H9 (cell line): ENCODE data around the gene ABHD17C. TPM values are rescaled to one million over a fixed set of nuclear protein-coding genes. Genes with fewer than 3 reads are reported as not detected.

ENCODE experiments used
- DNase-seq: peaks from one replicate; pipeline ENCODE4 v3.0.0-alpha.2; 2017
- H2AFZ ChIP-seq: one replicate; pipeline ENCODE4 v1.6.1; 2013; ENCODE audit warnings: mild to moderate bottlenecking, low read length, control low read depth, moderate library complexity
- H2AK5ac ChIP-seq: 2 replicates; pipeline ENCODE4 v1.6.1; 2013; ENCODE audit warnings: low read length, control low read depth, mixed read lengths; ENCODE audit not compliant: insufficient read length
- H2BK120ac ChIP-seq: one replicate; pipeline ENCODE4 v1.6.1; 2013; ENCODE audit warnings: low read depth, mild to moderate bottlenecking, low read length, control low read depth, inconsistent platforms; ENCODE audit not compliant: poor library complexity, severe bottlenecking
- H2BK12ac ChIP-seq: 2 replicates; pipeline ENCODE4 v1.6.1; 2013; ENCODE audit warnings: low read length, control low read depth, mixed read lengths, low read depth; ENCODE audit not compliant: insufficient read length
- H2BK15ac ChIP-seq: 2 replicates; pipeline ENCODE4 v1.6.1; 2013; ENCODE audit warnings: low read depth, low read length, control low read depth
- H2BK20ac ChIP-seq: one replicate; pipeline ENCODE4 v1.6.1; 2013; ENCODE audit warnings: low read depth, mild to moderate bottlenecking, low read length, control low read depth, inconsistent platforms; ENCODE audit not compliant: poor library complexity, severe bottlenecking
- H2BK5ac ChIP-seq: 2 replicates; pipeline ENCODE4 v1.6.1; 2013; ENCODE audit warnings: low read length, control low read depth, mixed read lengths; ENCODE audit not compliant: insufficient read length
- H3K14ac ChIP-seq: 2 replicates; pipeline ENCODE4 v1.6.1; 2013; ENCODE audit warnings: low read length, control low read depth; ENCODE audit not compliant: insufficient read depth
- H3K18ac ChIP-seq: 2 replicates; pipeline ENCODE4 v1.6.1; 2013; ENCODE audit warnings: low read depth, mild to moderate bottlenecking, mixed read lengths, low read length, control low read depth; ENCODE audit not compliant: insufficient read length
- H3K23ac ChIP-seq: 2 replicates; pipeline ENCODE4 v1.6.1; 2013; ENCODE audit warnings: low read length, control low read depth, mixed read lengths, low read depth; ENCODE audit not compliant: insufficient read length
- H3K23me2 ChIP-seq: 2 replicates; pipeline ENCODE4 v1.6.1; 2013; ENCODE audit warnings: low read depth, mild to moderate bottlenecking, mixed read lengths, low read length, control low read depth; ENCODE audit not compliant: insufficient read length, poor library complexity, severe bottlenecking
- H3K27ac ChIP-seq: 2 replicates; pipeline ENCODE4 v1.5.1; 2013; ENCODE audit warnings: low read length, control low read depth, mixed read lengths, low read depth; ENCODE audit not compliant: insufficient read length
- H3K27me3 ChIP-seq: 2 replicates; pipeline ENCODE4 v1.6.1; 2013; ENCODE audit warnings: low read length, control low read depth, inconsistent platforms; ENCODE audit not compliant: insufficient read depth
- H3K4ac ChIP-seq: 2 replicates; pipeline ENCODE4 v1.6.1; 2013; ENCODE audit warnings: low read depth, mild to moderate bottlenecking, control low read depth, inconsistent platforms, low read length, moderate library complexity
- H3K4me1 ChIP-seq: 2 replicates; pipeline ENCODE4 v1.6.1; 2013; ENCODE audit warnings: low read length, control low read depth, inconsistent platforms; ENCODE audit not compliant: insufficient read depth
- H3K4me2 ChIP-seq: 2 replicates; pipeline ENCODE4 v1.6.1; 2013; ENCODE audit warnings: low read length, control low read depth, mixed read lengths; ENCODE audit not compliant: insufficient read length, insufficient read depth
- H3K56ac ChIP-seq: 2 replicates; pipeline ENCODE4 v1.6.1; 2013; ENCODE audit warnings: low read depth, mild to moderate bottlenecking, mixed read lengths, low read length, control low read depth; ENCODE audit not compliant: insufficient read length
- H3K79me1 ChIP-seq: 2 replicates; pipeline ENCODE4 v1.6.1; 2013; ENCODE audit warnings: low read depth, mild to moderate bottlenecking, moderate library complexity, low read length, control low read depth, inconsistent platforms; ENCODE audit not compliant: insufficient read depth, poor library complexity, severe bottlenecking
- H3K79me2 ChIP-seq: 2 replicates; pipeline ENCODE4 v1.6.1; 2013; ENCODE audit warnings: low read length, control low read depth, inconsistent platforms; ENCODE audit not compliant: insufficient read depth
- H3K9ac ChIP-seq: 2 replicates; pipeline ENCODE4 v1.6.1; 2013; ENCODE audit warnings: low read length, control low read depth, mixed read lengths; ENCODE audit not compliant: insufficient read length; ENCODE audit errors: extremely low read depth
- H3K9me3 ChIP-seq: one replicate; pipeline ENCODE4 v1.6.1; 2013; ENCODE audit warnings: low read depth, low read length, inconsistent platforms; ENCODE audit not compliant: control insufficient read depth
- H3T11ph ChIP-seq: one replicate; pipeline ENCODE4 v1.6.1; 2013; ENCODE audit warnings: mild to moderate bottlenecking, low read length, control low read depth, inconsistent platforms
- H4K20me1 ChIP-seq: one replicate; pipeline ENCODE4 v1.6.1; 2013; ENCODE audit not compliant: control insufficient read depth, insufficient read length, insufficient read depth
- H4K5ac ChIP-seq: 2 replicates; pipeline ENCODE4 v1.6.1; 2013; ENCODE audit warnings: low read depth, mild to moderate bottlenecking, mixed read lengths, low read length, control low read depth; ENCODE audit not compliant: insufficient read length
- H4K8ac ChIP-seq: replicated peaks from 2 replicates; pipeline ENCODE4 v1.6.1; 2013; ENCODE audit warnings: low read length, control low read depth, mixed read lengths, low read depth; ENCODE audit not compliant: insufficient read length
- H4K91ac ChIP-seq: 2 replicates; pipeline ENCODE4 v1.6.1; 2013; ENCODE audit warnings: low read depth, mild to moderate bottlenecking, moderate library complexity, mixed read lengths, low read length, control low read depth; ENCODE audit not compliant: insufficient read length
- H3K27ac Mint-ChIP-seq, 3 experiments: 2 replicates in 2 of 3; 3 replicates in 1 of 3; pipeline ENCODE4 v1.8.0; 2020 to 2021; ENCODE audit warnings: mixed read lengths in 3 of 3, mild to moderate bottlenecking in 1 of 3, moderate library complexity in 1 of 3
- H3K27me3 Mint-ChIP-seq: 2 replicates; pipeline ENCODE4 v1.8.0; 2021; ENCODE audit warnings: low read depth, mild to moderate bottlenecking, moderate library complexity, mixed read lengths
- H3K36me3 Mint-ChIP-seq, 3 experiments: 2 replicates in 2 of 3; 3 replicates in 1 of 3; pipeline ENCODE4 v1.8.0; 2020 to 2021; ENCODE audit warnings: low read depth in 3 of 3, mixed read lengths in 3 of 3; ENCODE audit not compliant: insufficient read depth in 1 of 3
- H3K4me1 Mint-ChIP-seq, 2 experiments: 2 replicates each; pipeline ENCODE4 v1.8.0; 2020; ENCODE audit warnings: mixed read lengths in 2 of 2
- H3K4me3 Mint-ChIP-seq, 2 experiments: 2 replicates in 1 of 2; 3 replicates in 1 of 2; pipeline ENCODE4 v1.8.0; 2020 to 2021; ENCODE audit warnings: mild to moderate bottlenecking in 2 of 2, mixed read lengths in 2 of 2, moderate library complexity in 1 of 2
- H3K9me3 Mint-ChIP-seq, 2 experiments: 2 replicates in 1 of 2; 3 replicates in 1 of 2; pipeline ENCODE4 v1.8.0; 2020; ENCODE audit warnings: mild to moderate bottlenecking in 2 of 2, mixed read lengths in 2 of 2, moderate library complexity in 1 of 2
- WGBS: extraction: QIAGEN DNeasy Blood & Tissue Kit; methylation state at CpG from one replicate; pipeline ENCODE4 v1.1.7; 2013; ENCODE audit warnings: missing lambda C conversion rate, low lambda C conversion rate, mixed read lengths; ENCODE audit not compliant: insufficient read length; ENCODE audit errors: extremely low coverage; 5-methylcytosine and 5-hydroxymethylcytosine counted together
- total RNA-seq: library from RNA; stranded (reverse); gene quantifications from 2 replicates; pipeline ENCODE4 v1.2.1, GENCODE V29; 2021
- TF ChIP-seq, protein P1 (sequence below): fragments of 200-600 bp; sonication (generic); conservative IDR thresholded peaks from 3 replicates; pipeline ENCODE4 v1.8.0; 2021; ENCODE audit warnings: antibody characterized with exemption, mild to moderate bottlenecking

Gene ABHD17C
- total RNA-seq, 1 experiment from 2014 or later = 21.5 TPM

DNA sequence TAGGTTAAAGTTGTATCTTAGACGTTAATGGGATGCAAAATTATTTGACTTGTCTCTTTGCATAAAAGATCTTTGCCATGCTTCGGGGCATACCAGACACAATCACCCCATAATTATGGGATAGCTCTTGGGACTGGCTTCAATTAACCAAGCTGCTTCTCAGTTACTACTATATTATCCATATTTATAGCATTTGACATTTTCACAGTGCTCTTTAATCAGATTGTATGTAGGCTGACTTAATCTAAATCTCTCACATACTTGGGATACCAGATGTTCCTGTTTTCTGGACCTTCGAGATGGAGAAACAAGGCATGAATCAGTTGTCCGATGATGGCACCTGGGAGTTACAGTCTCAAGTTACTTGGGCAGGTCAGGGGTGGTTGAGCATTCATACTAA, 27.2 kb upstream of the ABHD17C start:
- no peak overlapping the region for H3K27ac ChIP-seq
- no peaks in the 10 kb centered on the region for H3K23me2 ChIP-seq
- H4K20me1 ChIP-seq = no peaks in the 10 kb centered on the region
- H3K14ac ChIP-seq = no peak overlapping the region
- no peak overlapping the region for H2BK12ac ChIP-seq
- no peak overlapping the region for H2AFZ ChIP-seq
- H2BK120ac ChIP-seq = no peak overlapping the region
- Mint-ChIP-seq H3K4me3 (no peak overlapping the region), H3K27me3 (peaks cover 13% of the 10 kb centered on the region), H3K36me3 (no peaks in the 10 kb centered on the region), H3K4me1 (peaks cover 4 to 5% of the 10 kb centered on the region in 2 experiments; a peak in 1 of 4 replicates), H3K27ac (no peak overlapping the region), H3K9me3 (peaks cover 0 to 3% of the 10 kb centered on the region in 2 experiments; a peak in 1 of 5 replicates)
- H3T11ph ChIP-seq = no peak overlapping the region
- no peaks in the 10 kb centered on the region for H3K79me2 ChIP-seq
- no peak overlapping the region for H2BK15ac ChIP-seq
- no peak for DNase-seq
- no peak overlapping the region for H3K23ac ChIP-seq
- TF ChIP-seq, protein P1, sequence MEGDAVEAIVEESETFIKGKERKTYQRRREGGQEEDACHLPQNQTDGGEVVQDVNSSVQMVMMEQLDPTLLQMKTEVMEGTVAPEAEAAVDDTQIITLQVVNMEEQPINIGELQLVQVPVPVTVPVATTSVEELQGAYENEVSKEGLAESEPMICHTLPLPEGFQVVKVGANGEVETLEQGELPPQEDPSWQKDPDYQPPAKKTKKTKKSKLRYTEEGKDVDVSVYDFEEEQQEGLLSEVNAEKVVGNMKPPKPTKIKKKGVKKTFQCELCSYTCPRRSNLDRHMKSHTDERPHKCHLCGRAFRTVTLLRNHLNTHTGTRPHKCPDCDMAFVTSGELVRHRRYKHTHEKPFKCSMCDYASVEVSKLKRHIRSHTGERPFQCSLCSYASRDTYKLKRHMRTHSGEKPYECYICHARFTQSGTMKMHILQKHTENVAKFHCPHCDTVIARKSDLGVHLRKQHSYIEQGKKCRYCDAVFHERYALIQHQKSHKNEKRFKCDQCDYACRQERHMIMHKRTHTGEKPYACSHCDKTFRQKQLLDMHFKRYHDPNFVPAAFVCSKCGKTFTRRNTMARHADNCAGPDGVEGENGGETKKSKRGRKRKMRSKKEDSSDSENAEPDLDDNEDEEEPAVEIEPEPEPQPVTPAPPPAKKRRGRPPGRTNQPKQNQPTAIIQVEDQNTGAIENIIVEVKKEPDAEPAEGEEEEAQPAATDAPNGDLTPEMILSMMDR = no peak
- H3K9me3 ChIP-seq = no peaks in the 10 kb centered on the region
- H4K8ac ChIP-seq = no peak overlapping the region
- no peak overlapping the region for H2BK5ac ChIP-seq
- no peak overlapping the region for H2BK20ac ChIP-seq
- no peaks in the 10 kb centered on the region for H3K27me3 ChIP-seq
- H3K4me1 ChIP-seq = no peaks in the 10 kb centered on the region
- no peak overlapping the region for H3K18ac ChIP-seq
- H3K4ac ChIP-seq = no peak overlapping the region
- no peak overlapping the region for H2AK5ac ChIP-seq
- no peak overlapping the region for H3K56ac ChIP-seq
- no peak overlapping the region for H4K5ac ChIP-seq
- no peak overlapping the region for H4K91ac ChIP-seq
- no CpG with 5 or more reads among the region's 4 CpGs for WGBS
- H3K9ac ChIP-seq = no peak overlapping the region
- H3K79me1 ChIP-seq = no peaks in the 10 kb centered on the region
- H3K4me2 ChIP-seq = no peak overlapping the region
